ENCODE results near the gene FBLN1. TPM values are rescaled to one million over a fixed set of nuclear protein-coding genes. Genes with fewer than 3 reads are reported as not detected.

The FBLN1 gene
- total and polyA plus RNA-seq, 2 donors (not counting 3 experiments of a cell fraction or from before 2014, with no cell fraction given): 1.2 to 4.0 TPM

DNA sequence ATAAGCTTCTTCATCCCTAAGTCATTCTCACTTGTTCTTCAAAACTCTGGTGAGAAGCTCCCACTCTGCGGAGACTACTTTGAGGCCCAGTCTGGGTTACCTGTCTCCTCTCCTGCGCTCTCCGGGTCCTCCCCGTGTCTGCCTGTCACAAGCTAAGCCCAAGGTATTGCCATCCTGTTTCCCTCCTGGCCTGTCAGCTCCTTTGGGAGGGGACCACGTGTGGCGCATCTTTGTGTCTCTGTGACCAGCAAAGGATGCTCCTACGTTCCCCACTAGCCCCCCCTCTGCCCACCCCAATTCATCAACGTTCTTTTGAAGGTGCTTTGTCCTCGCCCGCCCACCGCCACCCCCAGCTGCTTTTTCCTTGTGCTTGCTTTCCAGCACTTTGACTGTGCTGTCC lies 31.8 kb upstream of the FBLN1 start:
- Histone ChIP-seq H3K4me1 (ENCODE audit: control insufficient read depth, extremely low read depth, insufficient read depth, low read length) (no peaks in the 10 kb centered on the region), H3K36me3 (ENCODE audit: control insufficient read depth in 2 of 2, extremely low read depth in 1 of 2, insufficient read depth in 2 of 2, low read length in 2 of 2) (no peaks in the 10 kb centered on the region), H3K27me3 (ENCODE audit: control insufficient read depth in 2 of 2, insufficient read depth in 2 of 2, low read length in 2 of 2) (no peaks in the 10 kb centered on the region), H3K4me2 (ENCODE audit: insufficient read depth, low read length) (no peak overlapping the region), H3K27ac (ENCODE audit: insufficient read depth, low read depth, low read length) (no peak overlapping the region), H3K9me1 (replicated peaks; ENCODE audit: control insufficient read depth, extremely low read depth, insufficient read depth, low read length) (no peaks in the 10 kb centered on the region), H3K4me3 (replicated peaks in 1 of 3; ENCODE audit: insufficient read depth in 1 of 3, low read depth in 1 of 3, low read length in 3 of 3) (no peak overlapping the region), H3K79me2 (ENCODE audit: control insufficient read depth, insufficient read depth, low read length) (no peaks in the 10 kb centered on the region), H3K9me3 (replicated peaks; ENCODE audit: control insufficient read depth, insufficient read depth, low read length) (no peaks in the 10 kb centered on the region), H2AFZ (ENCODE audit: low read depth, low read length) (no peak overlapping the region), H3K9ac (replicated peaks; ENCODE audit: extremely low read depth, insufficient read depth, low read length) (no peak overlapping the region), H4K20me1 (replicated peaks; ENCODE audit: control insufficient read depth, extremely low read depth, insufficient read depth, low read length) (no peaks in the 10 kb centered on the region)
- ChIA-PET CTCF (interaction anchor here (1.7 kb wide), 1 partner anchor 9 kb away, joined by 6 read pairs; no protein-coding TSS in a partner anchor), POLR2A (no interaction called here)
- TF ChIP-seq POLR2AphosphoS5 (IDR thresholded peaks at IDR 0.05; ENCODE audit: insufficient read depth, low read depth, low read length): no peak
- TF ChIP-seq GATA2 (IDR thresholded peaks at IDR 0.05; ENCODE audit: insufficient read depth, insufficient read length, low read depth, low read length): no peak
- TF ChIP-seq MAX (IDR thresholded peaks at IDR 0.05; ENCODE audit: insufficient read depth, insufficient read length): no peak
- DNase-seq (ENCODE audit: low read depth, low spot score) (no peak), FAIRE-seq (no peak)
- intact Hi-C loops (cut with micrococcal nuclease) (no loop called here), dilution Hi-C loops (cut with MboI; ENCODE audit: extremely low pct_ligation_motif_present, low sequenced_read_pairs) (no loop called here)
- BruUV-seq (replicated peaks): no TSS peak

GRCh38 chr22:45472426-45472825 lies 30.3 kb upstream of the FBLN1 start:
- Histone ChIP-seq H3K4me2 (ENCODE audit: insufficient read depth, low read length) (no peak overlapping the region), H3K4me1 (ENCODE audit: control insufficient read depth, extremely low read depth, insufficient read depth, low read length) (no peaks in the 10 kb centered on the region), H3K27ac (ENCODE audit: insufficient read depth, low read depth, low read length) (no peak overlapping the region), H3K27me3 (ENCODE audit: control insufficient read depth in 2 of 2, insufficient read depth in 2 of 2, low read length in 2 of 2) (no peaks in the 10 kb centered on the region), H3K9me1 (replicated peaks; ENCODE audit: control insufficient read depth, extremely low read depth, insufficient read depth, low read length) (no peaks in the 10 kb centered on the region), H3K9ac (replicated peaks; ENCODE audit: extremely low read depth, insufficient read depth, low read length) (no peak overlapping the region), H3K9me3 (replicated peaks; ENCODE audit: control insufficient read depth, insufficient read depth, low read length) (no peaks in the 10 kb centered on the region), H3K4me3 (replicated peaks in 1 of 3; ENCODE audit: insufficient read depth in 1 of 3, low read depth in 1 of 3, low read length in 3 of 3) (no peak overlapping the region), H3K36me3 (ENCODE audit: control insufficient read depth in 2 of 2, extremely low read depth in 1 of 2, insufficient read depth in 2 of 2, low read length in 2 of 2) (no peaks in the 10 kb centered on the region), H3K79me2 (ENCODE audit: control insufficient read depth, insufficient read depth, low read length) (no peaks in the 10 kb centered on the region), H2AFZ (ENCODE audit: low read depth, low read length) (no peak overlapping the region), H4K20me1 (replicated peaks; ENCODE audit: control insufficient read depth, extremely low read depth, insufficient read depth, low read length) (no peaks in the 10 kb centered on the region)
- DNase-seq (ENCODE audit: low read depth, low spot score) (no peak), FAIRE-seq (no peak)
- intact Hi-C loops (cut with micrococcal nuclease): no loop called here
- ChIA-PET POLR2A (no interaction called here), CTCF (no interaction called here)
- dilution Hi-C loops (cut with MboI; ENCODE audit: extremely low pct_ligation_motif_present, low sequenced_read_pairs): no loop called here
- TF ChIP-seq MYC (IDR thresholded peaks at IDR 0.05; ENCODE audit: low read depth, low read length): no peak
- no TSS peak for BruUV-seq (replicated peaks)

Measured in endothelial cell of umbilical vein (primary cell).